ENCODE data around the gene METTL23.

Gene METTL23, protein sequence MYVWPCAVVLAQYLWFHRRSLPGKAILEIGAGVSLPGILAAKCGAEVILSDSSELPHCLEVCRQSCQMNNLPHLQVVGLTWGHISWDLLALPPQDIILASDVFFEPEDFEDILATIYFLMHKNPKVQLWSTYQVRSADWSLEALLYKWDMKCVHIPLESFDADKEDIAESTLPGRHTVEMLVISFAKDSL

DNA sequence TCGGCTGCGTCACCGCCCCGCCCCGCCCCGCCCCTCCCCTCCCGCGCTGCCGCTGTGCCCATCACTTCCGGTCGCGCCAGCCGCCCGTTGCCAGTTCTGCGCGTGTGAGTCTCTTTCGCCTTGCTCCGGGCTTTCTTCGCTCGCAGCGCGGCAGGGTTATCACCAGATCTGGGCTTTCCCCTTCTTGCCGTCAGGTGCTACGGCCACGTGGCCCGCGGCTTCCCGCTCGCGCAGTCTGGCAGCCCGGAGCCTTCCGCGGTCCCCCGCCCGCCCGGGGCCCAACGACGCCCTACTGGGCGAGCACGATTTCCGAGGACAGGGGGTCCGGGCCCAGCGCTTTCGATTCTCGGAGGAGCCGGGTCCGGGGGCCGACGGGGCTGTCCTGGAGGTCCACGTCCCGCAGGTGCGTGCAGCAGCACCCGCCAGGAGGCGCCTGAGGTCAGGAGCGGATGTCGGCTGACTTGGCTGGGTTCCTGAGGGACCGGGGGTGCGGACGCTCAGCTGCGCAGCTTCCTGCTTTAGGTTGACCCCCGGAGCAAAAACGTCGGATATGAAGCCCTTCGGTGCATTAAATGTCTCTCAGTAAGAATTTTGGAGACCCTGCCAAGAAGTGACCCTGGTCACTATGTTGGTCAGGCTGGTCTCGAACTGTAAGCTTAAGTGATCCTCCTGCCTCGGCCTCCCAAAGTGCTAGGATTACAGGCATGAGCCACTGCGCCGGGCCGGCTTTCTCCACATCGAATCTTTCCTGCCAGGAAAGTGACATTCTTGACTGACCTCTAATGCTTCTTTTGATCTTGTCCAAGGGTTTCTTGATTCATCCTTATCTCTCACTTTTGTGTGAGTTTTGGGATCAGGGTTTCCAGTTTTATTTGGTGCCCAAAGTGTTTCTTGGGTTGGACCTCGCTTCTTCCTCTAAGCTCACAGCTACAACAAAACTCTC, at the start of gene METTL23:
METTL23 (plus strand) TSS at position 64 of the 943 bp plus-strand sequence. CDS start 2,872 bp downstream, outside the sequence.
- peak; percentile 76 for DNase-seq (ENCODE audit: low spot score)

DNA sequence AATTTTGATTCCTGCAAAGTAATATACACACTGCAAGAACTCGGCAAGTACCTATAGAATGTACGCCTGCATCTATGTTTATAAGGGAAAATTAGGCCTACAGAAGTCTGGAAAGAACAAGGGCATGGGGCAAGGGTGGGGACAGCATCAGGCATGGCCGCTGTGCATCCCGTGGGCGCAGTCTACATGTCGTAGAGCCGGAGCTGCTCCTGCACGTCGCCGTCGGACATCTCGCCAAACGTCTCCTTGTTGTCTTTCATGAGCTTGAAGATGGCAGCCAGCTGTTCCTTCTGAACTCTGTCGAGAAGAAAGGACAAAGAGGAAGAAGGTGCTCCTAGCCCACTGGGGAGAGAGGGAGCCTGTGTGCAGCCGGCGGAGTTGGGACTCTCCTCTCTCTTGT, 49.2 kb upstream of the METTL23 start:
- no peak for DNase-seq (ENCODE audit: low spot score)

DNA sequence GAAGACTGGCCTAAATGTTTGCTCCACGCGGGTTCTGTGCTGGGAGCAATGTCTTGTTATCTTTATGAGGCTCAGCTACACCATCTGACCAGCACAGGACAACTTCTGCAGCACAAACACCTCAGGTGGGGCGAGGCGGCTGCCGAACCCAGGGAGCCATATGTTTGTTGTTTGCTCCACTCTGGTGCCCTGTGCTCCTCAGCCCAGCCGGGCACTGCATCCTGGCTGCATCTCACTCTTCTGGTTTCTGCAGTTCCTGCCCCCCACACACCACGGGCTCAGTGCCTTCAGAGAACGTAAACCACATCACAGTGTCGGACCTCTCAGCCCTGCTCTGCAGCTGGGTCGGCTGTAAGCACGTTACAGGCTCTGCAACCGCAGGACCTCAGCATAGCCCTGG, 48.3 kb upstream of the METTL23 start:
- peak; percentile 41 for DNase-seq (ENCODE audit: low spot score)

DNA sequence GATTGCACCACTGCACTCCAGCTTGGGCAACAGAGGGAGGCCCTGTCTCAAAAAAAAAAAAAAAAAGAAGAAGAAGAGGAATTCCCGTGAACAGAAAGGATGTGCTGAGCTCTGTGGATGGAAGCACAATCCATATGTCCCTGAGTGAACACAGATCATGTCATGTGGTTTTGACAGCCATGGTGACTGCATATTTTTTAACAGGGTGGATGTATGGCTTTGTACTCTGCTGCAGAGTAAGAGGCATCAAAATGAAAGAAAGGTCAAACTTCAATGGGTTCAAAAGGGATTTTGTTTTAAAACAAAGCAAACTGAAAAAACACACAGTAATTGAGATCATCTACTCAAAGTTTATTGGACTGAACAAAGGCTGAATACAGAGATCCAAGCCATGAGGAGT, 47.4 kb upstream of the METTL23 start:
- DNase-seq (ENCODE audit: low spot score) = no peak

DNA sequence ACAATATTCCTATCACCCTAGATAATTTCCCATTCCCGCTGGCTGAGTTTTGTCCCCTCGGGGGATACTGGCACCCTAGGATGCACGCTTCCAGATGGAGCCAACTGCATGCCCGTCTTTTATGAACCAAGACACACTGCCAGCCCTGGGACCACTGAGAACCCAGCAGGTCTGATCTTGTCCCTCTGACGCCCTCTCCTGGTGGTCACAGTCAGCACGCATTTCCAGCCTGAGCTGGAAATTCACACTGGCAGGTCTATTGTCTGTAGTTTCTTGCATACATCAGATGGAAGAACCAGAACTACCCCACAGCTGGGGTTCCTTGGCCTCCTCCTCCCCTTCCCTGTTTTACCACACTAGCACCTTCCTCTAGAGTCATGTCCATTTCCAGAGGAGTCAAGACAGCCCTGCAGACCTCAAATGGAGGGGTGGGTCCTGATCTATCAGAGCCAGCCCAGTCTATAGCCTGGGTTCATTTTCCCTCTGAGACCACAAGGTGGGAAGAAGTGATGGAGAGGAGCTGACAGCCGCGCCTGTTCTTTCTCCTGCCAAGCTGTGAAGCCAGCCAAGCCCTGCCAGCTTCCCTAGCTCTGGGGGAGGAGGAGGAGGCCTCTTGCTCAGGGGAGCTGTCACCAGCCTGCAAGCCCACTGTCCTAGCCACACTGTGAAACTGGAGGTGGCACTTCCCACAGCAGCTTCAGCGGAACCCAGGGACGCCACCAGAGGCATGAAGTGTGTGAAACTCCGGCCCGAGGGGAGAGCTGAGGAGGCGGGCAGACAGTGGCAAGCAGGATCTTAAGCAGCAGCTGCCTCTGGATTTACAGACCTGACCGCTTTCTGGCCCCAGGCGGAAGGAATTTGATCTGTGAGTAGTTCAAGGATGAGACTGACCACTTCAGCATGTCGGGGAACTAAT, 45.2 kb upstream of the METTL23 start:
- DNase-seq (ENCODE audit: low spot score) = peak; percentile 77

DNA sequence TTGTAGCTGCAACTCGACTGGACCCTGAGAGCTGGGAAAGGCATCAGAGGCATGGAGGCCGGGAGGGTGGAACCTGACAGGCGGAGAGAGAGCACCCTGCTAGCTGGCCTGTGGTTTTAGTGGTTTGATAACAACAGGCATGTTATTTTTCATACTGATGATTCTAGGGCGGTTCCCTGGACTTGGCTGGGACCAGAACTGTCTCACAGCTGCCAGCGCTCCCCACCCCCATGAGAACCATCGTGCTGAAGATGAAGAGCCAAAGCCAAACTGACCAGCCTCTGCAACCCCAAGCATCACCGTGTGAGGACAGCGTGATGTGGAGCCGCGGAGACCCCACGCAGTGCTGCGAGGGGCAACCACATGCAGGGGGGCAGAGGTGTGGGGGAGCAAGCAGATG, 44.3 kb upstream of the METTL23 start:
- no peak for DNase-seq (ENCODE audit: low spot score)

DNA sequence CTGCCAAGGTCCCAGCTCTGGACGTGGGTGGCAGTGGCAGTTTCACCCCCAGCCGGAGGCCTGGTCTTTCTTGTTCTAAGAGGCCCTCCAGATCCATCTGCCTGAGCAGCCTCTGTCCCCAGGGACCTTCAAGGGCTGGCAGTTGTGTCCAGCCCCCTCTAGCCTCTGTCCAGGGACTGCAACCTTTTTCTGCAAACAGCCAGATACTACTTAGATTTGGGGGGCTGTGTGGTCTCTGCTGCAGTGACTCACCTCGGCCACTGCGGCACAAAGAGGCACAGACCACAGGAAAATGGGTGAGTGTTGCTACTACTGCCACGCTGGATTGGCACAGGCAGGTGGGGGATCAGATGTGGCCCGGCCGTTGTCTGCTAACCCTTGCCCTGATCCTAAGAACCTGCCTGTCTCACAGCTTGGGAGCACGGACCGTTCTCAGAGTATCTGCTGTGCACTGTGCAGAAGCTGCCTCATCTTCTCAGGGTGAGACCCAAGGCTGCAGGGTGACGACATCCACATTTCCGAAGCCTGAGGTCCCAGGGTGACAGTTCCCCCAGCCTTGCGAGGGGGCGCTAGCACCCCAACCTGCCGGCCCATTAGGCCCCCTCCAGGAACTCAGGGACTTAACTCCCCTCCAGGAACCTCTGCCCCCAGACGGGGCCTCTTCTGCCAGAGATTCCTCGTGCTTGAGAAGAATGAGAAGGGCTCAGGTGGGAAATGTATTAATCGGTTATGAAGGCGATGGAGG, 43.5 kb upstream of the METTL23 start:
- no peak for DNase-seq (ENCODE audit: low spot score)

DNA sequence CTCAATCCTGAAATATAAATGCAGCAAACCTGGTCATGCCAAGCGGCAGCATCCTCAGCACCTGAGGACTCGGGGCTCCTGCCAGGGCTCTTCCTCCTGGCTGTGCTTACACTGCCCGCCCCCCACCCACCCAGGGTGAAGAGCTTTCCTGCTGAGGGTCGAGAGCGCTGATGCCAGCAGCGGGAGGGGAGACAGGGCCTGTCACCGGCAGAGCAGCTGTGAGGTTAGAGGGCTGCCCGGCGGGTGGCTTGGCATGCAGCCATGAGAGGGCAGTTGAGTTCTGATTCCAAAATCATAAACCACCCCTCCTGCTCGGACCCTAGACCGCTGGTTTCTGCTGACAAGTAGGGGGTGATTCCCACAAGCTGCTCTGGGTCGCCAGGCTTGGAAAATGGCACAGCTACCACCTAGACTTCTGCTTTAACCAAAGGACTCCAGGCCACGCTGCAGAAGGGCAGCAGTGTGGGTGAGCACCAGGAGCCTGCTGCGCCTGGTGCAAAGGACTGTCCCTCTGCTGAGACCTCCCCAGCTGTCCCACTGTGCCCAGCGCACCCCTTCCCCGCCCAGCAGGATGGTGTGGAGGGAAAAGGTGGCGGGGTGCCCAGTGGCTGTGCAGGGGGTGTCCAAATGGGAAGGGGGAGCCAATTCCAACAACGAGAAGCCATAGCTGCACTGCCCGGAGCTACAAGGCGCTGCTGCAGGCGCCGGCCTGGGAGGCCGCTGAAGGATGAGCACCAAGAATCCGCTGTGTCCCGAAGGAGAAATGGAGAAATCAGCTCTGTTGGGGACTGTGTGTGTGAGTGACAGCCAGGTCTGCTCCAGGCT, 42.5 kb upstream of the METTL23 start:
- no peak for DNase-seq (ENCODE audit: low spot score)

DNA sequence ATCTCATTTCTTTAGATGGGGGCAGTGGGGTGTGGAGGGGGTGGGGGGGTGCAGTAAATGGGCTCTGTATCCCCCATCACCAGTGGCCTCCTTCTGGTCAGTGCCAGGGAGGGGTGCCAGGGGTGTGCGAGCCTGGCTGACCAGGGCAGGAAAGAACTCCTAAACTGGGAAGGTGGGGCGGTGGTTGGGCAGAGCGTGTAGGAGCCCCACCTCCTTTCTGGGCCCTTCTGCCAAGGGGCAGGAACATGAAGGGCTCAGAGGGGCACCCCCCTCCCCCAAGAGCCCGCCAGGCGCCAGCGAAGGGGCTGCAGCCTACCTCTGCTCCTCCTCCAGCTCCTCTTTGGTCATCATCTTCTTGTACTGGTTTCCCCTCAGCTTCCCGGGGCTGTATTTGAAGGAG, 41.9 kb upstream of the METTL23 start:
- DNase-seq (ENCODE audit: low spot score) = no peak

DNA sequence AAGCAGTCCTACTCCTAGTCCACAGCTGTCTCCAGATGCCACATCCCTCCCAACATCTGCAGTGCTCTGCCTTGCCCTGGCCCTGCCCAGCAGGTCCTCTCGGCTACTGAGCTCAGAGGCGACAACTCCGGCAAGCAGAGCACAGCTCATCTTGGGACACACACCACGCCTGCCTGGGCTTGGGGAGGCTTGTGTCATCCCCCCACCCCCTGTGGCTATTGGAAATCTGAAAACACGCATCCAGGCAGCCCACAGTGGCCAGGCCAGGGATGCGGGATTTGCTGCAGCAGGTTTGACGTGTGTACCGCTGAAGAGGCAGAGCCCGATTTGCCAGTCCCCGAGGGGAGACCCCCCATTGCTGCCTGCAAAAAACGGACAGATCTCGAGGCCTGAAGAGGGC, 41.3 kb upstream of the METTL23 start:
- DNase-seq (ENCODE audit: low spot score) = no peak

DNA sequence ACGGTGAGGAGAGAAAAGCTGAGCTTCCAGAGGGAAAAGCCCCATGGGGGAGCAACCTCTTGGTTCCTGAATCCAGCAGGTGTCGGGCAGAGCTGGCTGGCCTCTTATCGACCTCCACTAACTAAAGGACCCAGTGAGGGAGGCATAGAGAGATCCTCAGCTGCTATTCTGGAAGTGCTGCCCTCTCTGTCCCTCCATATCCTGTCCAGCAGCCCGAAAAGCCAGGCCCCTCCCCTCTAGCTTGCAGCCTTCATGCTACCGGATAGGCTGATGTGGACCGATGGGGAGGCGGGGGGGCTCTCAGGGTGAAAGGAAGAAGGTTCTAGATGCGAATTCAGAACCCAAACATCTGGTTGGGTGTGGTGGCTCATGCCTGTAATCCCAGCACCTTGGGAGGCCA, 40.8 kb upstream of the METTL23 start:
- no peak for DNase-seq (ENCODE audit: low spot score)

DNA sequence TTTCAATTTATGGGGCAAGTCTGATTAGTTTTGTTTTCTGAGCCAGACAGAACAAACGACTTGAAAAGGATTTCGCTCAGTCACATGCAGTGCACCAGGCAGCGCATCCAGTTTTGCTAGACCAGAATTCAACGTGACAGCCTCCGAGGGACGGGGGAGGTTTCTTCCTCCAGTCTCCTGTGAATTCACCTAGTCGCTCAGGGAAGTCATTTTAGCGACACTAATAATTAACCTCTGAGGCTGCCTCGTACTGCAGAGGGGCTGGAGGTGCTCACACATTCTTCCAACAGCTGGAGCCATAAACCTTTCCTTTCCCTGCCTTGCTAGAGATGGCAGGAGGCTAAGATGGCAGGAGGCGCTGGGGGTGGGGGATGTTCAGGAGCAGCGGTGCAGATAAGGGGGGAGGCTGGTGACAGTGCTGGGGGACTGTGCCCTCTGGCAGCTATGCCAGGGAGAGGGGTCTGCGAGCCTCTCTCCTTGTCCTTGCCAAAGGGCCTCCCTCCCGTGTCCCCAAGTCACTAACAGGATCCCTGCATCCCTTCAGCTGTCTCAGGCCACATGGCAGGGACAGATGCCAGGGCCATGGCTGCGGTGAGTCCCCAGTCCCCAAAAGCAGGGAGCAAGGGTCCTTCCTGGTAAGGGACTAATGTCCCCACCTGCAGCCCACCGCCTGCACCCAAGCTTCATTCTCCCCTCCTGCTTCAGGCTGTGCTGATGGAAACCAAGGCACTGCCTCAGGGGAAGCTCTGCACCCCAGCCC, 39.9 kb upstream of the METTL23 start:
- no peak for DNase-seq (ENCODE audit: low spot score)

DNA sequence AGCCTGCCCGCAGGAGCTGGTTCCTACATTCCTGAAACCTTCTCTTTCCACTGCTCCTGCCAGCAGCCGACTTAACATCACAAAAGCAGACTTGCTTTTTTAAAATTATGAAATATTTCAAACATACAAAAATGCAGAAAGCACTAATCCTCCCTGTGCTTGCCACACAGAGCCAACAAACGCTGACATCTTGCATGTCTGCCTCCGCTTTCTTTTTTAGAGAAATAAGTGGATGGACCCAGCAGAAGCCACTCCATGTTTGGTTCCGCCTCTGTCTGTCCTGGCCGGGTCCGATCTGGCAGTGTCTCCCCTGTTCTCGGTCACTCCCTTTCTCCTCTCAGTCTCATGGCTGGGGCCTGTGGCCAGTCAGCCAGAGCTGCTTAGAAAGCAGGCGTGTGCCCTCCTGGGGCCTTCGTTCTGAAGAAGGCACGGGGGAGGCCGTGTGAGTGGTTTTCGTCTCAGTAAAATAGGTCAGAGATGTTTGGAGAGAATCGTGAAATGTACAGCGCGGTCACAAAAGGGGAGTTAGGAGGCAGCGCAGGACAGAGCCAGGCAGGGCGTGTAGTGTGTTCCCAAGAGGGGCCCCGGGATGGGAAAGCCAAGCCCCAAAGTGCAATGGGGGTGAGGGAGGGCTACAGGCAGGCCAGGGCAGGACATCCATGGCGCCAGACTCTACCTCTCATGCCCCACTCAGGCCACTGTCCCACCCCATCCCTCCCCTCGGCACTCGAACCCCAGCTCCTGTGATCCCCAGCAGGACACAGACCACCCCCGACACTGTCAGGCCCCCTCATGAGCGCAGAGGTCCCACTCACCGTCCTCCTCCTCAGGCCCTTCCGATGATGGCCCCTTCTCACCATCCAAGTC, 39.1 kb upstream of the METTL23 start:
- no peak for DNase-seq (ENCODE audit: low spot score)

DNA sequence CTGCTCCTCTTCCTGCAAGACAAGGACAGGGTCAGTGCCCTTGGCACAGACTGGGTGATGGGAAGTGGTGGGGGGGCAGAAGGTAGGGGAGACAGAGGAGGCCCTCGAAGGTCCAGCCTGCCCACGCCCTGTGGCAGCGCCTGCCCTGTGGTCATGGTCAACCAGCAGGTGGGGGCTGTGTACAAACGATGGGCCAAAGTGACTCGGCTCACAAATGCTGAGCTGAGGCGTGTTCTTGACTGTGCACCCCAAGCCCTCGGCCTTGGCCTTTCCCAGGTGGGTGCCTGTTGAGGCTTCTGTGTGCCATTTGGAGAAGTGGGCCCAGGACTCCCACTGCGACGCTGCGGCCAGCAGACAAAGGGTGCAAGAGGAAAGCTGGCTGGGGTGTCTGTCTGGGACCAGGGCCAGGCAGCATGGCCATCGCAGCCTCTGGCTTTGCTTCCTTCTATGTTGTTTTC, 38.4 kb upstream of the METTL23 start:
- no peak for DNase-seq (ENCODE audit: low spot score)

DNA sequence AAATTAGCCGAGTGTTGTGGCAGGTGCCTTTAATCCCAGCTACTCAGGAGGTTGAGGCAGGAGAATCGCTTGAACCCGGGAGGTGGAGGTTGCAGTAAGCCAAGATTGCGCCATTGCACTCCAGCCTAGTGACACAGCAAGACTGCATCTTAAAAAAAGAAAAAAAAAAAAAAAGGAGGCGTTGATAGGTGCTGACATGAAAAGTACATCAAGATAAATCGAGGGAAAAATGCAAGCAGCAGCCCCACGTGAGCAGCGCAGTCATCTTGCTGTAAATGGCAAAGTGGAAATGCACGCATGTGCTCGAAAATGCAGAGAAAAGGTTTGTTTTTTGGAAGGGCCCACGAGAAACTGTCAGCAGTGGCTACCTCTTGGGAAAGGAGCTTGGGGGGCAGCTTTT, 36.8 kb upstream of the METTL23 start:
- DNase-seq (ENCODE audit: low spot score) = no peak

DNA sequence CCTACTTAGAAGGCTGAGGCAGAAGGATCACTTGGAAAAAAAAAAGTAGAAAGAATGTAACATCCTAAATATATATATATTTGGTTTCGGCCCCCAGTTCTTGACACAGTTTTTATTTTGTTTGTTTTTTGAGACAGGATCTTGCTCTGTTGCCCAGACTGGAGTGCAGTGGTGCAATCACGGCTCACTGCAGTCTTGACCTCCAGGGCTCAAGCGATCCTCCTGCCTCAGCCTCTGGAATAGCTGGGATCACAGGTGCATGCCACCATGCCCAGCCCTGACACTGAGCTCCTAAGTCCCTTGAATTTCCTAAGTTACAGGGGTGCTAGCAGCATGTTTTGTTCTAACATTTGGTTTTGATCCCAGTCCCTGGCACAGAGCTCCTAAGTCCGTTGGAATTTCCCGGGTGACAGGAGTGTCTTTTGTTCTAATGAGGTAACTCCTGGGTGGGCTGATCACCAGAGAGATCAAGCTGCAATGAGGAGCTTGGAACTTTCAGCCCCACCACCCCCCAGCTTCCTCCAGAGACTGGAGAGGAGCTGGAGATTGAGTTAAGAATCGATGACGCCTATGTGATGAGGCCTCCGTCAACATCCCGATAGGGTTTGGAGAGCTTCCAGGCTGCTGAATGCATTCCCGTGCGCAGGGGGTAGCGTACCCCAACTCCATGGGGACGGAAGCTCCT, 35.9 kb upstream of the METTL23 start:
- DNase-seq (ENCODE audit: low spot score) = no peak

DNA sequence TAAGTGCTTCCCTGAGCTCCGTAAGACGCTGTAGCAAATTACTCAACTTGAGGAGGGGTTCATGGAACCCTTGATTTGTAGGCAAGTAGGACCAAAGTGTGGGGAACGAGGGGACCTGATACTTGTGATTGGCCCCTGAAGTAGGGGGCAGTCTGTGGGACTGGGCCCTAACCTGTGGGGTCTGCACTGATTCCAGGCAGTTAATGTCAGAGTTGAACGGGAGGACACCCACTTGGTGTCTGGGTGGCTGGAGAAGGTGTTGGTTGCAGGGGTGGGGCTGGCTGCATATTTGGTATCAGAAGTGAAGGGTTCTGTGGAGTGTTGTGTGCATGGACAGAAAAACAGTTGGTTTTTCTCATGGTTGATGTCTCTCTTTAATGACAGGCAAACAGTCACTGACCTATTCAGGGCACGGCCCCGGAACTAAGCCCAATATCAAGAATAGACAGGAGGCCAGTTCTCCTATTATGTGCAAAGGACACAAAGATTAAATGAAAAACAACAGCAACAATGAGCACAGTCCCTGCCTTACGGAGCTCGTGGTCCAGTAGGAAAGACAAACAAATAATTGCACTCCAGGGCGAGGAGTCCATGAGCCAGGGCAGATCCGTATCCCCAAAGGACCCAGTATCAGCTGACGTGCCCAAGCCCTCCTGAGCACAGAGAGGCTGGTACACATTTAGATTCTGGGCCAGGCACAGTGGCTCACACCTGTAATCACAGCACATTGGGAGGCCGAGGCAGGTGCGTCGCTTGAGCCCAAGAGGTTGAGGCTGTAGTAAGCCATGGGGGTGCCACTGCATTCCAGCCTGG, 35.1 kb upstream of the METTL23 start:
- DNase-seq (ENCODE audit: low spot score) = no peak
